Endothelial cell of umbilical vein (primary cell): ENCODE data around the gene DIP2C. TPM values are rescaled to one million over a fixed set of nuclear protein-coding genes. Genes with fewer than 3 reads are reported as not detected.
"Not testable (repeated sequence)": the region's sequence is repeated elsewhere in the genome, so short reads cannot be mapped to it uniquely, and the experiment has no call there.

Source experiments
- BruUV-seq: library from RNA; stranded (reverse); fragments of 400-500 nt; replicated peaks from 2 replicates; lab custom pipeline; 2021; lab: Mats Ljungman, UMichigan
- CTCF ChIA-PET: fragments of 300-600, 350-600 bp; sonication (Branson Sonifier 250); formaldehyde crosslinking; loops from one replicate; lab custom pipeline; 2021; ENCODE audit warnings: antibody characterized with exemption, inconsistent platforms; lab: Charles Lee
- POLR2A ChIA-PET: fragments of 300-600, 350-600 bp; sonication (Branson Sonifier 250); formaldehyde crosslinking; loops from one replicate; lab custom pipeline; 2021; ENCODE audit warnings: antibody characterized with exemption, inconsistent platforms; lab: Charles Lee
- DNase-seq: peaks from one replicate; pipeline ENCODE4 v3.0.0-alpha.2; 2011; ENCODE audit warnings: low read depth, low spot score
- FAIRE-seq: peaks from 2 replicates; lab custom pipeline; 2011; peaks lifted over from hg19 to GRCh38; lab: Jason Lieb, UNC
- H2AFZ ChIP-seq: 2 replicates; pipeline ENCODE4 v1.6.0; 2012; ENCODE audit warnings: low read depth, low read length, control low read depth, inconsistent platforms
- H3K27ac ChIP-seq: 2 replicates; pipeline ENCODE4 v1.5.1; 2011; ENCODE audit warnings: low read depth, mild to moderate bottlenecking, control low read depth, low read length, moderate library complexity; ENCODE audit not compliant: insufficient read depth
- H3K27me3 ChIP-seq, 2 experiments: 2 replicates each; pipeline versions ENCODE4 v1.6.0 to v1.6.1; 2011; ENCODE audit warnings: low read length in 2 of 2, mixed read lengths in 1 of 2; ENCODE audit not compliant: control insufficient read depth in 2 of 2, insufficient read depth in 2 of 2
- H3K36me3 ChIP-seq, 2 experiments: 2 replicates in 1 of 2; 3 replicates in 1 of 2; pipeline ENCODE4 v1.5.1; 2011; ENCODE audit warnings: low read length in 2 of 2, mild to moderate bottlenecking in 1 of 2, moderate library complexity in 1 of 2; ENCODE audit not compliant: control insufficient read depth in 2 of 2, insufficient read depth in 2 of 2; ENCODE audit errors: extremely low read depth in 1 of 2
- H3K4me1 ChIP-seq: 3 replicates; pipeline ENCODE4 v1.5.1; 2011; ENCODE audit warnings: mild to moderate bottlenecking, low read length; ENCODE audit not compliant: control insufficient read depth, insufficient read depth; ENCODE audit errors: extremely low read depth
- H3K4me2 ChIP-seq: 2 replicates; pipeline ENCODE4 v1.6.1; 2011; ENCODE audit warnings: low read length, control low read depth, mixed read lengths; ENCODE audit not compliant: insufficient read depth
- H3K4me3 ChIP-seq, 3 experiments: fragments of 200-600 bp in 1 of 3; sonication (generic), shearing (Covaris generic) in 1 of 3; replicated peaks in 1 of 3; 2 replicates each; pipeline ENCODE4 v1.5.1; 2011 to 2016; ENCODE audit warnings: control low read depth in 3 of 3, low read length in 3 of 3, mild to moderate bottlenecking in 2 of 3, inconsistent platforms in 1 of 3, low read depth in 1 of 3, moderate library complexity in 1 of 3; ENCODE audit not compliant: insufficient read depth in 1 of 3
- H3K79me2 ChIP-seq: 2 replicates; pipeline ENCODE4 v1.6.0; 2012; ENCODE audit warnings: low read length, inconsistent platforms; ENCODE audit not compliant: control insufficient read depth, insufficient read depth
- H3K9ac ChIP-seq: replicated peaks from 2 replicates; pipeline ENCODE3; 2011; ENCODE audit warnings: low read length, control low read depth; ENCODE audit not compliant: insufficient read depth; ENCODE audit errors: extremely low read depth
- H3K9me1 ChIP-seq: replicated peaks from 3 replicates; pipeline ENCODE4 v1.6.0; 2011; ENCODE audit warnings: mild to moderate bottlenecking, low read length; ENCODE audit not compliant: control insufficient read depth, insufficient read depth; ENCODE audit errors: extremely low read depth
- H3K9me3 ChIP-seq: replicated peaks from 2 replicates; pipeline ENCODE4 v1.5.1; 2012; ENCODE audit warnings: low read length, inconsistent platforms; ENCODE audit not compliant: control insufficient read depth, insufficient read depth
- H4K20me1 ChIP-seq: replicated peaks from 2 replicates; pipeline ENCODE3; 2011; ENCODE audit warnings: mild to moderate bottlenecking, low read length; ENCODE audit not compliant: control insufficient read depth, insufficient read depth; ENCODE audit errors: extremely low read depth
- CTCF ChIP-seq, 2 donors: IDR thresholded peaks; 1 replicate in 1 of 2; 2 replicates in 1 of 2; pipeline ENCODE4 v1.5.1; 2011; ENCODE audit warnings: low read length in 2 of 2, mild to moderate bottlenecking in 2 of 2, moderate library complexity in 2 of 2, control low read depth in 1 of 2, inconsistent platforms in 1 of 2, low read depth in 1 of 2; ENCODE audit not compliant: insufficient read depth in 1 of 2; ENCODE audit errors: extremely low read depth in 1 of 2
- EZH2 ChIP-seq: IDR thresholded peaks from 2 replicates; pipeline ENCODE4 v1.6.1; 2012; ENCODE audit warnings: borderline replicate concordance, low read depth, mild to moderate bottlenecking, moderate library complexity, low read length, inconsistent platforms; ENCODE audit not compliant: severe bottlenecking
- FOS ChIP-seq: IDR thresholded peaks from 2 replicates; pipeline ENCODE4 v1.6.1; 2011; ENCODE audit warnings: mild to moderate bottlenecking, low read length, moderate library complexity, borderline replicate concordance; ENCODE audit not compliant: insufficient read depth
- GATA2 ChIP-seq: IDR thresholded peaks from 2 replicates; pipeline ENCODE4 v1.7.0; 2011; ENCODE audit warnings: low read depth, mild to moderate bottlenecking, moderate library complexity, mixed read lengths, low read length; ENCODE audit not compliant: insufficient read length, insufficient read depth
- JUN ChIP-seq: IDR thresholded peaks from 2 replicates; pipeline ENCODE4 v1.6.1; 2011; ENCODE audit warnings: borderline replicate concordance, low read depth; ENCODE audit not compliant: insufficient read length, insufficient read depth
- MAX ChIP-seq: IDR thresholded peaks from 2 replicates; pipeline ENCODE4 v1.6.1; 2011; ENCODE audit not compliant: insufficient read depth, insufficient read length
- MYC ChIP-seq: IDR thresholded peaks from one replicate; pipeline ENCODE4 v1.6.1; 2011; ENCODE audit warnings: mild to moderate bottlenecking, low read depth, low read length
- POLR2A ChIP-seq: IDR thresholded peaks from 2 replicates; pipeline ENCODE4 v1.6.1; 2012; ENCODE audit warnings: low read depth, mild to moderate bottlenecking, control low read depth, low read length
- POLR2AphosphoS5 ChIP-seq: IDR thresholded peaks from 2 replicates; pipeline ENCODE4 v1.6.1; 2012; ENCODE audit warnings: low read depth, mild to moderate bottlenecking, control low read depth, low read length, moderate library complexity; ENCODE audit not compliant: insufficient read depth
- dilution Hi-C: fragments of 300-500 bp; cut with MboI; formaldehyde crosslinking; loops from one replicate; pipeline ENCODE4 v1.15.0; 2019; ENCODE audit warnings: low sequenced_read_pairs; ENCODE audit not compliant: extremely low pct_ligation_motif_present
- intact Hi-C: fragments of 100-400 bp; cut with micrococcal nuclease; formaldehyde crosslinking; loops from one replicate; pipeline ENCODE4 v1.10.0; 2022
- polyA plus RNA-seq, 4 experiments: library from polyadenylated mRNA; depleted of rRNA in 3 of 4; stranded (reverse) in 3 of 4; unstranded in 1 of 4; fragments of >200 nt; gene quantifications; 2 replicates each; pipeline versions ENCODE4 v1.2.1 to v1.2.3, GENCODE V29; 2011 to 2012; ENCODE audit warnings: missing spikeins in 1 of 4
- total RNA-seq: library from RNA; stranded (reverse); gene quantifications from 2 replicates; pipeline ENCODE4 v1.2.3, GENCODE V29; 2021

The DIP2C gene
- total and polyA plus RNA-seq, 2 donors (not counting 3 experiments of a cell fraction or from before 2014, with no cell fraction given) = 3.6 to 10.7 TPM

- Histone ChIP-seq H3K36me3 (peaks cover 0 to 2% of the 10 kb centered on the region in 2 experiments), H3K9me3 (no peaks in the 10 kb centered on the region), H3K4me3 (no peak overlapping the region), H3K27me3 (no peaks in the 10 kb centered on the region), H3K79me2 (no peaks in the 10 kb centered on the region), H3K9ac (no peak overlapping the region), H3K4me2 (no peak overlapping the region), H2AFZ (no peak overlapping the region), H3K27ac (no peak overlapping the region), H3K4me1 (no peaks in the 10 kb centered on the region), H4K20me1 (no peaks in the 10 kb centered on the region), H3K9me1 (no peaks in the 10 kb centered on the region)
- intact Hi-C loops = no loop called here
- ChIA-PET POLR2A (no interaction called here), CTCF (no interaction called here)
- FAIRE-seq (no peak), DNase-seq (no peak)
- TF ChIP-seq FOS (no peak), GATA2 (no peak), CTCF (IDR thresholded peaks at IDR 0.05; ENCODE audit: extremely low read depth in 1 of 2, insufficient read depth in 1 of 2, low read depth in 1 of 2, low read length in 2 of 2) (no peak), POLR2A (no peak), POLR2AphosphoS5 (no peak), MAX (no peak), JUN (no peak), MYC (no peak), EZH2 (no peak)
- no TSS peak for BruUV-seq
- dilution Hi-C loops = no loop called here
These were observed 341.0 kb downstream of the DIP2C start for GRCh38 chr10:348456-348855.

- BruUV-seq, intact Hi-C loops, H3K9me1 ChIP-seq, dilution Hi-C loops, H2AFZ ChIP-seq, FAIRE-seq, DNase-seq, H4K20me1 ChIP-seq, H3K27me3 ChIP-seq, H3K36me3 ChIP-seq, H3K4me3 ChIP-seq, H3K9ac ChIP-seq, H3K4me1 ChIP-seq, POLR2A ChIA-PET, H3K79me2 ChIP-seq, H3K27ac ChIP-seq, H3K4me2 ChIP-seq, H3K9me3 ChIP-seq: not testable (repeated sequence)
- CTCF ChIA-PET = interaction anchor here (0.7 kb wide), 1 partner anchor 19 kb away, joined by 3 read pairs; no protein-coding TSS in a partner anchor
These were observed 341.7 kb downstream of the DIP2C start for GRCh38 chr10:347774-348173.

- H3K27me3 ChIP-seq, H3K4me1 ChIP-seq, POLR2A ChIA-PET, H3K4me2 ChIP-seq, H3K9me1 ChIP-seq, H4K20me1 ChIP-seq, H3K27ac ChIP-seq, H3K9ac ChIP-seq, H3K36me3 ChIP-seq, intact Hi-C loops, H3K9me3 ChIP-seq, H3K79me2 ChIP-seq, H3K4me3 ChIP-seq, dilution Hi-C loops, H2AFZ ChIP-seq, DNase-seq, FAIRE-seq, BruUV-seq: not testable (repeated sequence)
- CTCF ChIA-PET = interaction anchor here (0.7 kb wide), 1 partner anchor 18 kb away, joined by 3 read pairs; no protein-coding TSS in a partner anchor
These were observed 342.3 kb downstream of the DIP2C start for GRCh38 chr10:347190-347589.
